Hepatocyte (in vitro differentiated cells): ENCODE results near the gene CCDC40. TPM values are rescaled to one million over a fixed set of nuclear protein-coding genes. Genes with fewer than 3 reads are reported as not detected.

Experiments
- DNase-seq: peaks from one replicate; pipeline ENCODE4 v3.0.0-alpha.2; 2016; ENCODE audit warnings: low spot score
- H2AFZ ChIP-seq: fragments of 200-600 bp; sonication (generic); 2 replicates; pipeline ENCODE4 v1.6.0; 2016; ENCODE audit warnings: antibody characterized with exemption, mild to moderate bottlenecking
- H3K27ac ChIP-seq: fragments of 200-600 bp; sonication (generic); 2 replicates; pipeline ENCODE4 v1.5.1; 2016; ENCODE audit warnings: mild to moderate bottlenecking
- H3K27me3 ChIP-seq: fragments of 200-600 bp; sonication (generic); 2 replicates; pipeline ENCODE4 v1.6.1; 2016
- H3K36me3 ChIP-seq: fragments of 200-600 bp; sonication (generic); replicated peaks from 2 replicates; pipeline ENCODE4 v1.5.1; 2016; ENCODE audit warnings: low read depth; ENCODE audit not compliant: insufficient read depth
- H3K4me1 ChIP-seq: fragments of 200-600 bp; sonication (generic); 2 replicates; pipeline ENCODE4 v1.5.1; 2016; ENCODE audit warnings: mild to moderate bottlenecking, moderate library complexity; ENCODE audit not compliant: insufficient read depth
- H3K4me2 ChIP-seq: fragments of 200-600 bp; sonication (generic); 2 replicates; pipeline ENCODE4 v1.6.0; 2016
- H3K4me3 ChIP-seq: fragments of 200-600 bp; sonication (generic); 2 replicates; pipeline ENCODE4 v1.5.1; 2016; ENCODE audit warnings: mild to moderate bottlenecking
- H3K79me2 ChIP-seq: fragments of 200-600 bp; sonication (generic); 2 replicates; pipeline ENCODE4 v1.6.0; 2017; ENCODE audit warnings: mild to moderate bottlenecking
- H3K9me2 ChIP-seq: fragments of 200-600 bp; sonication (generic); replicated peaks from 2 replicates; pipeline ENCODE4 v1.6.0; 2017; ENCODE audit warnings: mild to moderate bottlenecking; ENCODE audit not compliant: insufficient read depth
- H3K9me3 ChIP-seq: fragments of 200-600 bp; sonication (generic); 2 replicates; pipeline ENCODE4 v1.5.1; 2016; ENCODE audit warnings: low read depth, mild to moderate bottlenecking
- H4K20me1 ChIP-seq: fragments of 200-600 bp; sonication (generic); 2 replicates; pipeline ENCODE4 v1.6.0; 2016; ENCODE audit warnings: mild to moderate bottlenecking; ENCODE audit not compliant: insufficient read depth, poor library complexity, severe bottlenecking
- EZH2 ChIP-seq: fragments of 200-600 bp; sonication (generic); IDR thresholded peaks from 2 replicates; pipeline ENCODE4 v1.6.1; 2016; ENCODE audit warnings: antibody characterized with exemption, mild to moderate bottlenecking, borderline replicate concordance
- WGBS: methylation state at CpG from one replicate; pipeline ENCODE4 v1.1.6; 2016; ENCODE audit warnings: low lambda C conversion rate; ENCODE audit errors: missing lambda C conversion rate; 5-methylcytosine and 5-hydroxymethylcytosine counted together
- microRNA counts: library from miRNA; unstranded; fragments of <30 nt; microRNA quantifications from one replicate; lab custom pipeline; 2017
- microRNA-seq: library from miRNA; unstranded; fragments of <30 nt; microRNA quantifications from one replicate; pipeline ENCODE4, GENCODE V29; 2017
- polyA plus RNA-seq: library from polyadenylated mRNA; unstranded; fragments of >200 nt; fragmentation: Nextera tagmentation; extraction: Ambion mirVana; gene quantifications from 2 replicates; pipeline ENCODE4 v1.2.1, GENCODE V29; 2016
- small RNA-seq: library from RNA; depleted of rRNA; stranded (forward); fragments of <200 nt; gene quantifications from one replicate; pipeline ENCODE3, GENCODE V24; 2014
- total RNA-seq: library from RNA; depleted of rRNA; stranded (reverse); fragments of >200 nt; gene quantifications from 2 replicates; pipeline ENCODE4 v1.2.3, GENCODE V29; 2014
- TF ChIP-seq, protein P1 (sequence below): fragments of 200-600 bp; sonication (generic); IDR thresholded peaks from 2 replicates; pipeline ENCODE4 v1.5.1; 2016; ENCODE audit warnings: antibody characterized with exemption, mild to moderate bottlenecking; ENCODE audit not compliant: poor library complexity

Gene CCDC40
- total and polyA plus RNA-seq, 2 experiments from 2014 or later, result 2.2 to 4.7 TPM

GRCh38 chr17:80146121-80147034 lies 109.9 kb downstream of the CCDC40 start:
- Histone ChIP-seq H2AFZ (peak overlapping the region; percentile 44), H4K20me1 (peaks cover 28% of the 10 kb centered on the region)
- DNase-seq, result no peak

DNA sequence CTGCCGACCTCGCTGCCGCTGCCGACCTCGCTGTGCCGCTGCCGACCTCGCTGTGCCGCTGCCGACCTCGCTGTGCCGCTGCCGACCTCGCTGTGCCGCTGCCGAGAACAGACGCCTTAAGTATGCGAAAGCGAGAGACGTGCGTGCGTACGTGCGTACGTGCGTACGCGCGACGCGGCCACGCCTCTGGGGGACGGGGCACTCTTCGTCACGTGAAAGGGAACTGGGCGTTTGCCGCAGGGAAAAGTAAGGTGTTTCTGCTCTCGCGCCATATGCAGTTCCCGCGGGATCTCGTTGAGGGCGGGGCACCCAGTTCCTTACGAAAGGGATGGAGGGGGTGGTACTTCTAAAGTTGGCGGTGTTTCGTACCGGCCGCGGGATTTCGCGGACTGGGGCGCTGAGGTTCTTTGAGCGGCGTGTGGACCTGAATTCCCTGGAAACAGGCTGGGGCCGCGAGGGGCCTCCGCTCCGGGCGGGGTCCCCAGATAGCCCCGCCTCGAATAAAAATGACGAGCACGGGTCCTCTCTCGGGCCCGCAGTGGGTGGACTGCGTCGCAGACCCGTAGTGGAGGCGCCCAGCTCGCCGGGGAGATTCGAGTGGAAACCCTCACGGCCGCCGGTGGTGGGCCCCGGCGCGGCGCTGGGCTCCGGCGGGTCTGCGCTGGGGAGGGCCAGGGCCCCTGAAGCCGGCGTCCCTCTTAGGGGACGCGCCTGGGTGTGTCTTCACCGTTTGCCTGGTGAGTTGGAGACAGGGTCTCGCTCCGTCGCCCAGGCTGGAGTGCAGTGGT lies 110.8 kb downstream of the CCDC40 start, which contains the start of gene EIF4A3:
TSS of gene EIF4A3 (minus strand) at position 94 of the 788 bp plus-strand sequence. CDS start 167 bp downstream, outside the sequence.
- Histone ChIP-seq H2AFZ (peak within 1 kb of the TSS; percentile 70), H3K4me2 (peak within 1 kb of the TSS; percentile 90), H3K9me3 (no peaks in the 10 kb centered on the region), H4K20me1 (peaks cover 28% of the 10 kb centered on the region), H3K36me3 (no peaks in the 10 kb centered on the region), H3K9me2 (no peaks in the 10 kb centered on the region), H3K27ac (peak within 1 kb of the TSS; percentile 98), H3K79me2 (peaks cover 64% of the 10 kb centered on the region), H3K27me3 (no peaks in the 10 kb centered on the region), H3K4me3 (peak within 1 kb of the TSS; percentile 72), H3K4me1 (peaks cover 20% of the 10 kb centered on the region)
- TF ChIP-seq EZH2, result no peak
- TF ChIP-seq, protein P1, sequence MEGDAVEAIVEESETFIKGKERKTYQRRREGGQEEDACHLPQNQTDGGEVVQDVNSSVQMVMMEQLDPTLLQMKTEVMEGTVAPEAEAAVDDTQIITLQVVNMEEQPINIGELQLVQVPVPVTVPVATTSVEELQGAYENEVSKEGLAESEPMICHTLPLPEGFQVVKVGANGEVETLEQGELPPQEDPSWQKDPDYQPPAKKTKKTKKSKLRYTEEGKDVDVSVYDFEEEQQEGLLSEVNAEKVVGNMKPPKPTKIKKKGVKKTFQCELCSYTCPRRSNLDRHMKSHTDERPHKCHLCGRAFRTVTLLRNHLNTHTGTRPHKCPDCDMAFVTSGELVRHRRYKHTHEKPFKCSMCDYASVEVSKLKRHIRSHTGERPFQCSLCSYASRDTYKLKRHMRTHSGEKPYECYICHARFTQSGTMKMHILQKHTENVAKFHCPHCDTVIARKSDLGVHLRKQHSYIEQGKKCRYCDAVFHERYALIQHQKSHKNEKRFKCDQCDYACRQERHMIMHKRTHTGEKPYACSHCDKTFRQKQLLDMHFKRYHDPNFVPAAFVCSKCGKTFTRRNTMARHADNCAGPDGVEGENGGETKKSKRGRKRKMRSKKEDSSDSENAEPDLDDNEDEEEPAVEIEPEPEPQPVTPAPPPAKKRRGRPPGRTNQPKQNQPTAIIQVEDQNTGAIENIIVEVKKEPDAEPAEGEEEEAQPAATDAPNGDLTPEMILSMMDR, result peak; percentile 22
- under 1% methylated on average over 89 of the region's 90 CpGs for WGBS
- peak; percentile 99 for DNase-seq

More at GRCh38 chr17:80146121-80147034, 109.9 kb downstream of the CCDC40 start:
- peak overlapping the region; percentile 82 for H3K27ac ChIP-seq
- H3K9me3 ChIP-seq, result no peaks in the 10 kb centered on the region
- H3K4me2 ChIP-seq, result peak overlapping the region; percentile 90
- TF ChIP-seq EZH2, result no peak
- TF ChIP-seq, protein P1, result no peak
- no peaks in the 10 kb centered on the region for H3K36me3 ChIP-seq
- no peaks in the 10 kb centered on the region for H3K9me2 ChIP-seq
- H3K27me3 ChIP-seq, result no peaks in the 10 kb centered on the region
- 2% methylated on average over 46 of the region's 69 CpGs for WGBS
- peaks cover 65% of the 10 kb centered on the region for H3K79me2 ChIP-seq
- peak overlapping the region; percentile 72 for H3K4me3 ChIP-seq
- H3K4me1 ChIP-seq, result peaks cover 13% of the 10 kb centered on the region

MicroRNA genes within 50 kb of the gene (microRNA counts, 767-probe panel; counts per million panel counts)
- not detected for microRNA hsa-miR-1268b (lab: Ali Mortazavi, UCI)

Small RNA genes within 50 kb of the gene (microRNA-seq; reads per million reads assigned to microRNA genes)
- not detected for gene MIR1268B

Small RNA genes within 50 kb of the gene (small RNA-seq; reads per million reads assigned to genes)
- gene AC087741.2 (not detected), gene MIR1268B (not detected)

Other genes starting within 250 kb of the CCDC40 start
- gene CBX8, start 239.6 kb upstream of the CCDC40 start, total RNA-seq, result 4.3 and 8.6 TPM in 2 replicates
- 6.5 and 8.3 TPM in 2 replicates for gene CBX8, start 239.6 kb upstream of the CCDC40 start, polyA plus RNA-seq
- gene CBX4, start 197.2 kb upstream of the CCDC40 start, total RNA-seq, result 49.6 and 56.1 TPM in 2 replicates
- gene CBX4, start 197.2 kb upstream of the CCDC40 start, polyA plus RNA-seq, result 74.3 and 86.7 TPM in 2 replicates
- 28.8 and 38.1 TPM in 2 replicates for gene TBC1D16, start 770 bp upstream of the CCDC40 start, total RNA-seq
- gene TBC1D16, start 770 bp upstream of the CCDC40 start, polyA plus RNA-seq, result 19.5 and 24.5 TPM in 2 replicates
- 35.2 and 37.1 TPM in 2 replicates for gene GAA, start 64.9 kb downstream of the CCDC40 start, total RNA-seq
- gene GAA, start 64.9 kb downstream of the CCDC40 start, polyA plus RNA-seq, result 43.1 and 55.8 TPM in 2 replicates
- gene EIF4A3, start 110.5 kb downstream of the CCDC40 start, total RNA-seq, result 59.3 and 81.7 TPM in 2 replicates
- 106 and 107 TPM in 2 replicates for gene EIF4A3, start 110.5 kb downstream of the CCDC40 start, polyA plus RNA-seq
- 0.16 and 0.17 TPM in 2 replicates for gene CARD14, start 133.4 kb downstream of the CCDC40 start, total RNA-seq
- gene CARD14, start 133.4 kb downstream of the CCDC40 start, polyA plus RNA-seq, result 0.17 and 0.61 TPM in 2 replicates
- gene SGSH, start 183.7 kb downstream of the CCDC40 start, total RNA-seq, result 16.0 and 23.7 TPM in 2 replicates
- gene SGSH, start 183.7 kb downstream of the CCDC40 start, polyA plus RNA-seq, result 59.6 and 71.5 TPM in 2 replicates
- gene SLC26A11, start 183.8 kb downstream of the CCDC40 start, total RNA-seq, result 17.5 and 18.8 TPM in 2 replicates
- gene SLC26A11, start 183.8 kb downstream of the CCDC40 start, polyA plus RNA-seq, result 24.9 and 40.4 TPM in 2 replicates
- gene RNF213, start 224.2 kb downstream of the CCDC40 start, total RNA-seq, result 53.1 and 57.4 TPM in 2 replicates
- gene RNF213, start 224.2 kb downstream of the CCDC40 start, polyA plus RNA-seq, result 21.1 and 32.6 TPM in 2 replicates